Rectal smooth muscle tissue (tissue), 1 donor: ENCODE results near the gene PKP2.

Source experiments
- H3K27ac ChIP-seq: one replicate; pipeline ENCODE4 v1.7.0; 2013; ENCODE audit warnings: low read depth, low read length, inconsistent platforms
- H3K27me3 ChIP-seq: one replicate; pipeline ENCODE4 v1.7.0; 2013; ENCODE audit warnings: low read length; ENCODE audit not compliant: control insufficient read depth, insufficient read depth
- H3K36me3 ChIP-seq: one replicate; pipeline ENCODE4 v1.7.0; 2013; ENCODE audit warnings: low read length; ENCODE audit not compliant: control insufficient read depth, insufficient read depth
- H3K4me1 ChIP-seq: one replicate; pipeline ENCODE4 v1.7.0; 2013; ENCODE audit warnings: low read length; ENCODE audit not compliant: control insufficient read depth, insufficient read depth
- H3K4me3 ChIP-seq: one replicate; pipeline ENCODE4 v1.7.0; 2013; ENCODE audit warnings: low read length
- H3K9ac ChIP-seq: one replicate; pipeline ENCODE4 v1.7.0; 2013; ENCODE audit warnings: low read length

Gene PKP2

DNA sequence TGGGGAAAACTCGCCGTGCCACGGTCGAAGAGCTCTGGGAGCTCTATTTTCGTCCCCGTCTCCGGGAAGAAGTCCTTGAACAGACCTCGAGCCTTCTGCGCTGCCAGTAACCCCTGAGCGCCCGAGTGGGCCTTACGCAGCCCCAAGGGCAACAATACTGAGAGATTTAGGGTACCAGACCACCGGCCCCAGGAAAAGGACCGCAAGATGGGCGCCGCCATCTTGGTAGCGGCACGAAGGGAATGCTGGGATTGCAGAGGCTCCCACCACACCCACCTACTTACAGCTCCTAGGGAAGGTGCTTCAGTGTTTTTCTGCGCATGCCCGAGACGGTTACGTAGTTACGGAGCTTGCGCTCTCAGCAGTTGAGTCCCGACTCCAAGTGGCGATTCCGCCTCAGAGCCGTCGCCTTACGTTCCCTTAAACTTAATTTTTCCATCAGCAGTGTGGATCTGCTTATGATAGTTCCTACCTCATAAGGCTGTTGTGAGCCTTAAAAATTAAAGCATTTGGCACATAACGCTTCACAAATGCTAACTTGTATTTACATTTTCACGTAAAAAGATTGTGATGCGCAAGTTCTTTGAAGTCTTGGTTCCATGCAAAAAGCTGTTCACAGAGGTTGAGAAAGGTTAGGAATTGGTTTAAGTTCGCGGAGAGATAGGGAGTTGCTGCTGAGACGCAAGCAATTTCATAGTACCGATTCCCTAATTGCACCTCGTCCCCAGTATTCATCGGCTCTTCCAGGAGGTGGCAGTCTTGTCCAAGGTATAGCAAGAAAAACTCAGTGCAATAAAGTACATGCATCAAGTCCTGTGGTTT is 140.7 kb downstream of the PKP2 start, which contains the start of gene YARS2:
YARS2 (minus strand) TSS at position 244 of the 822 bp plus-strand sequence; CDS start at position 221, 23 bp downstream.
- H3K36me3 ChIP-seq, result peaks cover 4% of the 10 kb centered on the region
- H3K4me1 ChIP-seq, result no peaks in the 10 kb centered on the region
- H3K9ac ChIP-seq, result peak within 1 kb of the TSS; percentile 59
- H3K4me3 ChIP-seq, result peak within 1 kb of the TSS; percentile 85
- peak within 1 kb of the TSS; percentile 87 for H3K27ac ChIP-seq
- no peaks in the 10 kb centered on the region for H3K27me3 ChIP-seq

DNA sequence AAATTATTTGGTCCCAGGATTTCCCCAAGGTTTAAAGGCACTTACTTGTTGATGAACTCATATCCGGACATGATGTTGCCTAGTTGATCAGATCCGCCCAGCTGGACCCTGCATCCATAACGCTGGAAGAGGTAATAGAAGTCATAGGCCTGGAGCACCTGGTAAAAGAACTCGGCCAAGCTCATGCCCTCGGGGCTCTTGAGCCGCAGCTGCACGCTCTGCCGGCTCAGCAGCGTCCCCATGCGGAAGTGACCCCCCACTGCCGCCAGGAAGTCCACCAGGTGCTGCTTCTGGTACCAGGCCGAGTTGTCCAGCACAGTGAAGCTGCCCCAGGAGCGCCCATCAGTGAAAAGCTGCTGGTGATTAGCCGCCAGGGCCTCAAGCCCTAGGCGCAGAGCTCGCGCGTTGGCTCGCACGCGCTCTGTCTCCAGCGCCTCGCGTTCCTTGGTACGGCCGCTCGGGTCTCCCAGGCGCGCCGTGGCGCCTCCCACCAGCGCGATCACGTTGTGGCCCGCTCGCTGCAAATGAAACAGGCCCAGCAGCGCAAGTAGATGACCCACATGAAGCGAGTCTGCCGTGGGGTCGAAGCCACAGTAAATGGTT is 141.4 kb downstream of the PKP2 start:
- H3K27ac ChIP-seq, result peak overlapping the region; percentile 87
- H3K4me3 ChIP-seq, result peak overlapping the region; percentile 85

DNA sequence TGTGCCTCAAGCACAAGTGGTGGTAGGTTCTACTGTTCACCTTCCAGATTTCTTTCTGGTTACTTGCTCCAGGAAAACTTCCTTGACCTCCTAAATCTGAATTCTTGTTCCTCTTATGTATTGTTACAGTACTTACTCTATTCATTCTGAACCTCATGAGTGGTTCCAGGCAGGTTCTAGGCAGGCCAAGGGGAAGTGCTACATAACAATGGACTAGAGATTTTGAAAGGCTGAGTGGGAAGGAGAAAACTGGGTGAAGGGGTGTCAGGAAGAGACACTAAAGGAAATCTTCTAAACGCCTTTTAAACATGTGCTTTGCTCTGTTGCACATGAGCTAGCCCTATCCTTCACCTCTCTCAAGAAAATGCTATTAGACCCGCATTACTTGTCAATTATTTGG is 142.5 kb downstream of the PKP2 start:
- Histone ChIP-seq H3K9ac (no peak overlapping the region), H3K27ac (no peak overlapping the region), H3K27me3 (no peaks in the 10 kb centered on the region), H3K4me3 (peak overlapping the region; percentile 85), H3K36me3 (peaks cover 13% of the 10 kb centered on the region), H3K4me1 (no peaks in the 10 kb centered on the region)

More for the DNA sequence above, 141.4 kb downstream of the PKP2 start:
- peak overlapping the region; percentile 59 for H3K9ac ChIP-seq
- H3K27me3 ChIP-seq, result no peaks in the 10 kb centered on the region
- H3K36me3 ChIP-seq, result peaks cover 8% of the 10 kb centered on the region
- H3K4me1 ChIP-seq, result no peaks in the 10 kb centered on the region

DNA sequence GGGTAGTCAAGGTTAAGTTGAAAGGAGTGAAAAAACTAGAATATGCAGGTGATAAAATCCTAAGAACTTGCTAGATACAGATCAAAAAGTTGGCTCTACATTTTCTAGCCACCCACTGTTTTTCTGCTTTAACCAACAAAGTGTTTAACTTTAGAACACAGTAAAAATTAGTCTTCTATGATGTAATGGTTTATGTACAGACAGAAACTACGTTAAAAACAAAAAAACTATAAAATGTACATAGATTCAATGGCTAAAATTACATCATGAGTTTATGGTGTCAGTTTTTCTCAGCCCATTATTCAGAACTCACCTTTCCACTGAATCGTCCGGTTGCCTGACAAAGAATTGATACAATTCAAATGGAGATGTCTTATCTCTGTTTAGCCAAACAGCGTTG is 143.0 kb downstream of the PKP2 start:
- Histone ChIP-seq H3K36me3 (peaks cover 15% of the 10 kb centered on the region), H3K27me3 (no peaks in the 10 kb centered on the region), H3K9ac (no peak overlapping the region), H3K4me1 (no peaks in the 10 kb centered on the region), H3K27ac (no peak overlapping the region), H3K4me3 (no peak overlapping the region)

DNA sequence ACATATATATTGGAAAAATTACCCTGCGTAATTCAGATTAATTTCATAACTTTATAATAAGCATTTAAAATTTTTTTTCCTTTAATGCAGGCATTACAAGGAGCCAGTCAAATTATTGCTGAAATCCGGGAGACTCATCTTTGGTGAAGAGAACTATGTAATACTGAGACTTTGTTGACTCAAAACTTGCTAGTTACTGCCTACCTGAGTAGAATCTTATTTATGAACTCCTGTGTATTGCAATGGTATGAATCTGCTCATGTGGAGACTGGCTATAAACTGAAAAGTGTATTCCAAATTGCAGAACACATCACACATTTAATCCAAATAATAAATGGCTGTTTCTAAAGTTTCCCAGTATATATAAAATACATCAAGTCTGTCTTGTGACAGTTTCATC is 153.3 kb downstream of the PKP2 start:
- H3K27ac ChIP-seq, result no peak overlapping the region
- no peak overlapping the region for H3K9ac ChIP-seq
- H3K27me3 ChIP-seq, result no peaks in the 10 kb centered on the region
- H3K4me3 ChIP-seq, result no peak overlapping the region
- H3K4me1 ChIP-seq, result no peaks in the 10 kb centered on the region
- peaks cover 9% of the 10 kb centered on the region for H3K36me3 ChIP-seq

DNA sequence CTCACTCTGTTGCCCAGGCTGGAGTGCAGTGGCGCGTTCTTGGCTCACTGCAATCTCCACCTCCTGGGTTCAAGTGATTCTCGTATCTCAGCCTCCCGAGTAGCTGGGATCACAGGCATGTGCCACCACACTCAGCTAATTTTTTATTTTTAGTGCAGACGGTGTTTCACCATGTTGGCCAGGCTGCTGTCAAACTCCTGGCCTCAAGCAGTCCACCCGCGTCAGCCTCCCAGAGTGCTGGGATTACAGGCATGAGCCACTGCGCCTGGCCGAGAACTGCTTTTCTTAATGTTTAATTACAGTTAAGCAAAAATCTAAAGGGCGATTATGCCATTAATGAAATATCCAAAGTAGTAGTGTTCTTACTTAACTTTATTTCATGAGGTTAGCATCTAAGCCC is 154.4 kb downstream of the PKP2 start:
- H3K27ac ChIP-seq, result no peak overlapping the region
- H3K9ac ChIP-seq, result no peak overlapping the region
- no peaks in the 10 kb centered on the region for H3K4me1 ChIP-seq
- H3K36me3 ChIP-seq, result peaks cover 9% of the 10 kb centered on the region
- H3K4me3 ChIP-seq, result no peak overlapping the region
- H3K27me3 ChIP-seq, result no peaks in the 10 kb centered on the region
